OCI-M1 (cell line): ENCODE measurements around the gene AKNAD1.

Experiments
- DNase-seq: peaks from one replicate; lab custom pipeline; 2025; lab: John Stamatoyannopoulos, UW

Gene AKNAD1

DNA sequence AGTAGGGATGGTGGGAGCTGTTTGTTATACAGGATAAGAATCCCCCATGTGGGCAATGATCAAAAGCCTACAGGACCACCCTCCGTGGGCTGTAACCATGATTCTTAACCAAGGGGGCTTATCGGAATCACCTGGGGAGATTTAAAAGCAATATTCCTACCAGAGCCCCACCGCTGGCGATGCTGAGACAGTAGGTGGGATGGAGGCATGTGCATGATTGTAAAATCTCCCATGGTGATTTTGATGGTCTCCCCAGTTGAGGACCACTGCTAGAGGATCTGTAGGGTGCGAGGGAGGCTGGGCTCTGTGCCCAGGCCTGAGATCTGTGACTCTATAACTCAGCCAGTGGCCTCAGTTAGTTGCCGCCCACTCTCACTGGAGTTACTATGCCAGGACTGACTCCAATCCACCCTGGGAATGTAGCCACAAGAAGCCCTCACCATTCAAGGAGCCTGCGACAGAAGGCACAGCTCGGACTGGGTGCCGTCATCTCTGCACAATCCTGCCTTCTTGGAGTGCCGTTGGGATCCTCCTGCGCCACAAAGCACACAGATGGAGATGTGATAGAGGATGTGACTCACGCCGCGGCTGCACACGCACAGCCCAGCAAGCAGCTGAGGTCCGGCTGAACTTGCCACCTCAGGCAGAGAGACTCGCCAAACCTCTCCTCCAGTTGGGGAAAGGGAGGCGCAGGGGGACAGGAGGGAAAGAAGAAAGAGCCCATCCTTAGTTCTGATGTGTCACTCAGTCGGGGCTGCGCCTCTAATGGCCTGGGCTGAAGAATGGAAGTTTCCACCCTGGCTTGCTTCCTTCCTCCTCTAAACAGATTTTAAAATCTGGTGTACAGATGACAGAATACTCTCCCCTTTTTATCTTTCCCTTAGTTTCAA is 26.5 kb downstream of the AKNAD1 start:
- no peak for DNase-seq

DNA sequence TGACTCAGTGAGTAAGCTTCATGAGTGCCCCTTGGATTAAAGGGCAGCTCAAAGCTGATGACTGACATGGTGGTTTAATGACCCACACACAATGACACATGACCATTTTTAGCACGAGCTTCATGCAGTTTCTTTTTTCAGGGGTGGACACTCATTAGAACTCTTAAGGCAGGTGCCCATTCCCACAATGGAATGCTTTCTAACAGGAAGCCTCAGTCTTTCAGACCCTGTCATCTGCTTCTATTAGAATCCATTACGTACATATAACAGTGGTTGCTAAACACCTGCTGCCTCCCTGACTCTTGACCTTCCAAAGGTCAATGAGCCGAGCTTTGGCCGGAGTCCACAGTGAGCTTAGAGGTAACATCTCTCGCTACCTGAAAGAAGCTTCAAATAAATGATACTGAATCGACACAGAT is 27.4 kb downstream of the AKNAD1 start:
- no peak for DNase-seq

DNA sequence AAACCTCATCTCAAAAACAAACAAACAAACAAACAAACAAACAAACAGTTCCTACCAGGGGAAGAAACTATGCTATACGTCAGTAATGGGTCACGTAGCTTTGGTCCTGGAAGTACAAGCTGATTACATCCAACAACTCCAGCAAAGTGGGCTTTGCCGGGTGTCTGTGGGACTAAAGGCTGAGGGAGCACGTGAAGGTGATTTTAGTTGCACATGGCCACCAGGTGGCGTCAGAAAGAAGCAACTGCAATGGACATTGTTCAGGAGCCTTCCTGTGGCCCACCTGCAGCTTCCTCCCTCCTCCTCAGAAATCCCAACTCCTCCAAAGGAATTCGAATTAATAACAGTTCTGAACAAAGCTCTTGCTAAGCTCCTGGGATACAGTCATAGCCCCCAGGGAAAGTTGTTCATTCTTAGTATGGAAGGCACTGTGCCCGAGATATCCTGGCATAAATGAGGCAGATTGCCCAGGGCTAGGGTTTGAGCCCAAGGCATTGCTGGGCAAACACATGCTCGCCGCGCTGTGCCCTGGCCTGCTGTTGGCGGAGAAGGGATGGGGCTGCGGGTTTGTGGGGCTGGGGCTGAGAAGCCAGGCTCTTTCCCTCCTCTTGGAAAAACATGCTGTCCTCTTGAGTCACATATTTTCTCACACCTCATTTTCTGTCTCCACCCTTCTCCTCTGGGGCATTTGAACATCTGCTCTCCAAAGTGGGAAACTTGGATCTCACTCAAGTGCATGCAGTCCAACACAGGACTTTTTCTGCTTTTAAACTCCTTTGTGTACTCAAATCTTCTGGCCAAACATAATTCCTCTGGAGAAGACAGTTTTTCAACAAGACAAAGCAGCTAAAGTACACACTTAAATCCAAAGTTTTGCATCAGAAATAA is 28.6 kb downstream of the AKNAD1 start:
- DNase-seq, result peak; percentile 60

DNA sequence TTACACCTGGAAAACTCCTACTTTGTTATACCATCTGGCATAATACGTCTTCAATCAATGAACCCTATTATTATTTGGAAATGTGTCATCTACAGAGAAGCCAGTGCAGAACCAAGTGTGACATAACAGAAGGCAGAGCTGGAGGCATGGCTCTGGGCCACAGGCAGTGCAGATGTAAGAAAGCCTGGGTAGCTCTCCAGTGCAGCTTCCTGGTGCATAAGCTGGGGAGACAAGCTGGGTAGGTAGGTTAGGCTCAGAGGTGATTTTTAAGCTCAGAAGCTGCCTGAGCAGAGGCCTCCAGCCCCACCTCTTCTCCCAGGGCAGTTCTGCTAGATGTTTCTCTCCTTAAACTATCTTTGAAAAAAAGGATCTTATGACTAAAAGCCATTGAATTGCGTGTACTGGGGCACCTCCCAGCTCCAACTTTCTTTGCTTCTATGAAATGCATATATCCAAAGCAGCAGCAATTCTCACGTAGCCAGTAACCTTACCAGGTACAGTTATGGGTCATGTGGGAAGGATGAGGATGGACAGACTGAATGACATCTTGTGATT is 30.7 kb downstream of the AKNAD1 start:
- DNase-seq, result no peak

DNA sequence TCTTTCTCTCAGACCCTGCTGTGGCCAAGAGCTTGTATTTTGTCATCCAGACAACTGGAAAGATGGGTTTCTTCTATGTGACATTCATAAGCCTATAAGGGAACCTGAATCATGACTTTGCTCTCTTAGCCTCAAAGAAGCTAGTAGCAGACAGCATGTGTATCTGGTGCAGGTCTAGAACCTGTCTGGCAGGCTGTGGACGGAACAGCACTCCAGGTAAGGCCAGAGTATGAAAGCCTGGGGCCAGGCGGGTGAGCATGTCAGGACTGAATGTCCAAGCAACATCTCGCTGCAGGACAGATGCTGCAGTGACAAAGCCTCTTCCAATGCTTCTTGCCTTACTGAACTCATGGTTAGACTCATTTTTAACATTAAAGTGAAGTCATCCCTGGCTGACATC is 32.8 kb downstream of the AKNAD1 start:
- DNase-seq, result no peak

DNA sequence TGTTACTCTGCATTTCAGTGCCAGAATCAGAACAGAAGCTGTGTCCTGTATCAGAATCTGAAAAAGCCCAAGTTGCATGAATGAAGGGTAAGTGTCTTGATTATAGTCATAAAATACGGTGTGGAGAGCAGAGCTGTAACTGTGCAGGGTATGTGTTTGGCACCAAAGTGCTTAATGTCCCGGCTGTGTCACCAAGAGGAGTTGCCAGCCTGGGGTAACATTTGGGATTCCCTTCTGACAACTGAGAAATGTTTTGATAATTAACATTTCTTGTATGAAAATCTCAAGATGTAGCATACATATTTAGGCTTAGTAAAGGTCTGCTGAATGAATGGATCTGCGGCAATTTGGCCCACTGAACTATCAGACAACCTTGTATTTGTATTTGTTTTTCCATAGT is 33.3 kb downstream of the AKNAD1 start:
- DNase-seq, result no peak

DNA sequence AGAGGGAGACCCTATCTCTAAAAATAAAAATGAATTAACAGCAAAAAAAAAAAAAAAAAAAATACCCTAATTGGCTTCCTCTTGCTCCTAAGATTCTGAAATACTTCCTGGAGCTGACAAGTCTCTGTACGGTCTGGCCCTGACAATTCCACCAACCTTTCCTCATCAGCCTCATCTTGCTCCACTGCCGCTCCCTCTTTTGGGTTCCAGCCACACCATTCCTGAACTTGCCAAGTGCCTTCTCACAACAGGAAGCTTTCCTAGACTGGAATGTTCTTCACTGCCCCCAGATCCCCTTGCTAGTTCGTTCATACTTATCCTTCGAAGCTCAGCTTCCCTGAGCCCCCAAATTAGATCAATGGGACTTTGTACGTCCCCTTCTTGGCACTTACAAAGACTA is 37.0 kb downstream of the AKNAD1 start:
- DNase-seq, result no peak

DNA sequence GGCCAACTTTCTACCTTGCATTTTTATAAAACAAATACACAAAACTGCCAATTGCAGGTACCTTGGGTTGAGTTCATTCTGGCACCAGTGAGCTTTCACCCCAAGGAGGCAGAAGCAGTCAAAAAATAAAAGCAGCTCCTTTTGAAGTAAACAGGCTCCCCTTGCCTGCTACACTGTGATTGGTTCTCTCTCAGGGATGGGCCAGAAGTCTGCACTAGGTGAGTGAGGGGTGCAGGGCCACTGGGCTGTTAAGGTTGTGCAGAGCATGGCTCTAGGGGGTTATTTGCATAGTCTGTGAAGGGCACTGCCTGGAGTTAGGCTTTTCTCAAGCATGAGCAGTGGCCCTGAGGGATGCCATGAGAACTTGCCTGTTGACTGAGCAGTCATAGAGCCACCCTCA is 39.1 kb downstream of the AKNAD1 start:
- no peak for DNase-seq

DNA sequence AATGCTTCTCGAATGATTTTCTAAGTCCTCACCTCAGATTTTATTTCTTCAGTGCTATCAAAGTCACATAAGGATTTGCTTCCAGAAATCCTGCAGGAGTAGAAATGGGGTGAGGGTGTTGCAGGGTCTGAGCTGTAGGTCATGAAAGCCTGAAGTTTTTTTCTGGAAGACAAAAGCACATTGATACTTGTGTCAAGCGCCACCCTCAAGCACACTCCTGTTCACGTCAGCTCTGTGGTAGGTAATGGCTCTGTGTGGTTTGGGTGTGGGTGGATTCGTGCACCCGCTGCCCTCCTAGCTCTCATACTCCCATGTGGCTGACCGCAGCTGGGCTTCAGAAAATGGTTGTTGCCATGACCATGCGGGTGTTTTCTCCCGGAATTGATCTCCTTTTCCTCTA is 39.9 kb downstream of the AKNAD1 start:
- DNase-seq, result no peak

DNA sequence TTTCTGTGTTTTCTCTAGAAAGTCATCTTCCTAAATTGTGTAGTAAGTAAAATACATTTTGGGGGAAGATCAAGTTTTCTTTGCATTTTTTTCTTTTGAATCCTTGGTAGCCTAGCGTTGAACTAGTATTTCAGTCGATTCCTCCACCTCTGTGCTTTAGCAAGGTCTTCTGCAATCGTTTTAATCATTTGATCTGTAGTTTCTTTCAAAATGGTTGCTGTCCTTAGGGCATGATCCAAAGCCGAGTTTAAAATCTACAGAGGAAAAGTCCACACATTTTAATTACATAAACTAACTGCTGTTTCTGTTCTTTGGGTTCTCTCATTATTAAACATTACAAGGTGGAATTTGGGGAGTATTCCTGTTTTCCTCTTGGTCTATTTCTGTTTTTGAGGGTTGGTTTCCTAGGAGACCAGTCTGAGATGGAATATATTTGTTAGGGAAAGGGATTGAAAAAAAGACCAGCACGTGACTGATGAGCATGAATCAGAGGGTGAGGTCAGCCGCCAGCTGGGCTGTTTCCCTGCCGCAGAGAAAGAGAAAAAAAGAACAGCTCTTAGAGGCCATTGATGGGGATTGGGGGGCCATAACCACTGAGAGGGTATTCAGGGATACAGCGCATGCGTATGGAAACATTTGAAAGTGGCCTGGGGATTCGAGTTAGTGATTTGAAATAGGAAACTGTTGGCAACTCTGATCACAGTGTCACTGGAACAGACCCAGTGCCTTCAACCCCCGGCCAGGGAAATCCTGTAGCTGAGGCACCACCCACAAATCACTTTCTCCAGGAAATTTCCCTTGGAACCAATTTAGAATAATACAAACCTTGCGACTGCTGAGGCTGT is 40.6 kb downstream of the AKNAD1 start:
- DNase-seq, result peak; percentile 28

DNA sequence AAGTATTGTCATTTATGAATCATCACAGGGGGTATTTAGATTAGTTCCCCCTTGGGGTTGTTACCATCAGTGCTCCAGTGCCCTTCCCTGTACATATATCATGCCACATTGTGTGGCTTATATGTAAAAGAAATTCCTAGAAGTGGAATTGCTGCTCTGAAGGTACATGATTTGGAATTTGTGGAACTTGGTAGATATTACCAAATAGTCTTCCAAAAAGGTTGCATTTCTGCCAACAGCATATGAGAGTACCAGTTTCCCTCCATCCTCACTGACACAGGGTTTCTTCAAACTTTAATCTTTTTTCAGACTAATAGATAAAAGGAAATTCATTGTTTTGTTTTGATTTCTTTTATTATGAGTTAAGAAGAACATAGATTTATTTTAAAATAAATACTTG is 41.3 kb downstream of the AKNAD1 start:
- DNase-seq, result no peak

DNA sequence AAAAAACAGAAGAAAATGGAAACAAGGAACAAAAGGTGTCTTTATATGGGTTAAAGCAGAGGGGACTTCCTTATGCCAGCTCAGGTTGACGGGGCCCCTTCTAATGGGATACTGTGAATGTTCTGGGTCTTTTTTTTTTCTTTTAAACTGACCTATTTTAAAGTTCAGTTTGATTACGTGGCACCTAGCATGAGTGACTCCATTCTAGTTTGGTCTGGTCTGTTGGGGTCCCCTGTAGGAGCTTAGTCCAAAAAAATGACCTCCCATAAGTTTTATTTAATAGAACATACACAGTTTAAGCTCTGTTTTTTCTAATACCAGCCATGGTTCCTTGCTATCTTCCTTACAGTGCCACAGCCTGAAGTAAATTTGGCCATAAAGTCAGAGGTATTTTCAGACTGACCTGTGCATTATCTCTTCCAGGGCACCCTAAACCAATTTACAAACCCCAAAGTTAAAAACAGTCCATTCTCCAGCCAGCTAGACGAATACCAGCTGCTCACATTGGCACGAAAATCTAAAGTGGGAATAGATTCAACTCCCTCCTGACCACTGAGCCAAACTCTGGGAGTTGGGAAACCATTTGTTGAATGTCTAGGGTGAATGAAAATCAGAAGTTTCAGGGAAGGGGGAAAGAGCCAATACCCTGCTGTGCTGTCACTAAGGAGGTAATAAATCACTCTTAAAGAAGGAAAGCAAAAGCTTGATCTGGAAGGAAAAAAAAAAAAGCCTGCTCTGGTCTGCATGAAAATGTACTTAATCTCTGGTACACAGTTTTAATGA is 42.4 kb downstream of the AKNAD1 start:
- DNase-seq, result peak; percentile 14

DNA sequence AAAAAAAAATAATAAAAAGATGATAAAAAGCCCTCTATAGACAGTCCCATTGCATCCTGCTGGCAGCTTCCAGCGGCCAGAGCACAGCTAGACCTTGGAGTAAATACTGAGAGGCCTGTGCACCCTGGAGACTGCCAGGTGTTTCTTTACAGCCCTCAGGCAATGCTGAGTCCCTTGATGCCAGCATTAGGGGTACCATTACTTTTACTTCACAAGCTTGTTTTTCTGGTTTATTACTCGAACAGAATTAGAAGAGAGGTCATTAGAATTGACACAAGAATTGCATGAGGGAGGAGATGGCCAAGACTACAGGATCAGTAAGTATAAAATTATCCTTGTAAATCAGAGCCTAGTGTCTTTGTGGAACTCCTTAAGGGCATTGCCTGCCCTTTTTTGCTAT is 43.6 kb downstream of the AKNAD1 start:
- DNase-seq, result no peak

DNA sequence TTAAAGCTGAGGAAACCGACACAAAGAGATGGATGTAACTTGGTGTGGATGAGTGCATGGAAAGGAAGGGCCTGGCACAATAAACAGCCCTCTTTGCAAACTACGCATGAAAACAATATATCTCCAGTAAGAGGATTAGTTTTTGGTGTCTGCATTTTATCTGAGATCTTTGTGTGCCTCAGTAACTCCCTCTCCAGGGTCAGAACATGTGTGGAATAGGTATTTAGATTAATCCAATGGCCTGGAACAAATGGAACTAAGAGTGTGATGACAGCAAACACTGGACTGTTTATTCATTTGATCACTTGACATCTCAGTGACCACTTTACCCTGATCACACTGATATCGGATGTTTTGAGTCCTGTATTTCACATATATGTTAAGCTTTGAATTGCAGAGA is 45.3 kb downstream of the AKNAD1 start:
- DNase-seq, result no peak

DNA sequence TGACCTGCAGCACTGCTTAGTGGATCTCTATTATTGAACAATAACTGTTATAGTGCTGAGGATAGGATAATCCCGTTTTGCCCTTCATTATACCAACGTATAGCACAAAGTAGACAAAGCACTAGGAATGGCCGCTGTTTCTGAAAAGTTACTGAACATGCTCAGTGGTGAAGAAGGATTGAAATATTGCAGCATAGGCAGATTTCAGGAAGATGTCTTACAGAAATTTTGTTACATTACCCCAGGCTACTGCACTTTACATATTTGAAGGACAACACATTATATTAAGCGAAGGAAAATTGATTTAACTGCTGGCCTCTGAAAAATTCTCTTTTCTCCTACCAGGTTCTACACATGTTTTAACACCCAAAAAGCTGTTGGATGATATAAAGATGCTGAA is 48.5 kb downstream of the AKNAD1 start:
- no peak for DNase-seq

DNA sequence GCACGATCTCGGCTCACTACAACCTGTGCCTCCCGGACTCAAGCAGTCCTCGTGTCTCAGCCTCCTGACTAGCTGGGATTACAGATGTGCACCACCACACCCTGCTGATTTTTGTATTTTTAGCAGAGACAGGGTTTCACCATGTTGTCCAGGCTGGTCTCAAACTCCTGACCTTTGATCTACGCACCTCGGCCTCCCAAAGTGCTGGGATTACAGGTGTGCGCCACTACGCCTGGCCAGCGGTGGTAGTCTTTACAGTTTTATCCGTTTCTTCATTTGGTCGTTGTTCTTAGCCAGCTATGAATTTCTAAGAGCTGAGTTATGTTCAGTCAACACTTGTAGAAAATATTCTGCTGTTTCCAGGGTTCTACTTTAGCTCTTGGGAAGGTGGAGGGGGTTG is 53.3 kb downstream of the AKNAD1 start:
- no peak for DNase-seq

DNA sequence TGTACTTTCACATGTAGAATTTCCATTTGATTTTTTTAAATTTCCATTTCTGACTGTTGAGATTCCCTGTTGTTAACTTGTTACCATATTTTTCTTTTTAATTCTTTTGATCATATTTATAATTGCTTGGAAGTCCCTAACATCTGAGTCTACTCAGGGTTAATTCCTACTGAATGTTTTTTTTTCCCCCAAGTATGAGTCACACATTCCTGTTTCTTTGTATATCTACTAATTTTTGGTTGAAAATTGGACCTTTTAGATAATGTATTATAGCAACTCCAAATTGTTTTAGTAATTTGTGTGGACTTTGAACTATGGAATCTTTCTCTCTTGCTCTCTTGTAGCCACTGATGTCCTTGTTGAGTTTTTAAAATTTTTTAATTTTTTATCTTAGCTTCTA is 55.8 kb downstream of the AKNAD1 start:
- DNase-seq, result no peak

DNA sequence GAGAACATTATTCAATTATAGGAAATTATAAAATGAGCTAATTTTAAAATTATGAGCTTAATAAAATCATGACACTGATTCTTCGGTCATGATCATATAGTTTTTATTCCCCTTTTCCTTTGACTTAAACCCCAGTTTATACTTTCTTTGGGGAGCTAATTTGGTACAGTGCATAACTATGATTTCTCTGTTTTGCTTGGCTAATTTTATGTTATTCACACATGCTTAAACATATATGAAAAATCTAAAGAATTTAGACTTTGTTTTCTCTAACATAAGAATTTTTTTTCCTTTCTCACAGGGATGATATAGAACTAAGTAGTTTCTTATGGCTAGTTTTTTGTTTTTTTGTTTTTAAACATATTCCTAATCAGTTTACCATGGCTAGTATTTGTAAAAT is 57.9 kb downstream of the AKNAD1 start:
- no peak for DNase-seq

DNA sequence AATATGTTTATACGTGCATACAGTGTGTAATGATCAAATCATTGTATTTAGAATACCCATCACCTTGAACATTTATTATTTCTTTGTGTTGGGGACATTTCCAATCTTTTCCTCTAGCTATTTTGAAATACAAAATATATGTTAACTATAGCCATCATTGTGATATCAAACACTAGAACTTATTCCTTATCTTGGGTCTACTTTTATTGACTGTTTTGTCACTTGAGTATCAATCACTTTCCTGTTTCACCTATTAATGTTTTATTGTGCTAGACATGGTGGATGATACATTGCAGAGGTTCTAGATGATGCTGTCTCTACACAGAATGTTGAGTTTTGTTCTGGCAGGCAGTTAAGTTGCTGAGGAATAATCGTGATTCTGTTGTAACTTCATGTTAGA is 64.5 kb downstream of the AKNAD1 start:
- DNase-seq, result no peak

DNA sequence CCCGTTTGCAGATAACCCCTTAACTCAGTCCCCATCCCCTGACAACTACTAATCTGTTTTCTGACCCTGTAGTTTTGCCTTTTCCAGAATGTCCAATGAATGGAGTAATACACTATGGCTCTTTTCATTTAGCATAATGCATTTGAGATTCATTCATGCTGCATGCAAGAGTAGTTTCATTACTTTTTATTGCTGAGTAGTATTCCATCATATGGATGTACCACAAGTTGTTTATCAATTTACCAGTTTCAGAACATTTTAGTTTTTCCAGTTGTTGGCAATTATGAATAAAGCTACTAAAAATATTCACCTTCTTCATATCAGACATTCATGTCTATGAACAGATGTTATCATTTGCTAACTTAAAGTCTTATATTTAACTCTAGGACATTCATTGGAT is 65.1 kb downstream of the AKNAD1 start:
- DNase-seq, result no peak

DNA sequence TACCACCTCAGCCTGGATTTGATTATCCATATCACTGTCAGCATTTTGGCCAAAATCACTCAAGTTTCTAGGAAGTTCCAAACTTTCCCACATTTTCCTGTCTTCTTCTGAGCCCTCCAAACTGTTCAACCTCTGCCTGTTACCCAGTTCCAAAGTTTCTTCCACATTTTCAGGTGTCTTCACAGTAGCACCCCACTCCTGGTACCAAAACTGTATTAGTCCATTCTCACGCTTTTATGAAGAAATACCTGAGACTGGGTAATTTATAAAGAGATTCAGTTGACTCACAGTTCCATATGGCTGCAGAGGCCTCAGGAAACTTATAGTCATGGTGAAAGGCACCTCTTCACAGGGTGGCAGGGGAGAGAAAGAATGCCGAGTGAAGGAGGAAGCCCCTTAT is 71.0 kb downstream of the AKNAD1 start:
- no peak for DNase-seq
